PC-9 (cell line): ENCODE measurements around the gene PKD2. TPM values are rescaled to one million over a fixed set of nuclear protein-coding genes. Genes with fewer than 3 reads are reported as not detected.
A peak's percentile ranks its signal among the peaks of the same experiment; 100 is the strongest.

Experiments
- BruUV-seq: library from RNA; stranded (reverse); fragments of 400-500 nt; replicated peaks from 2 replicates; lab custom pipeline; 2021; lab: Mats Ljungman, UMichigan
- CTCF ChIA-PET: fragments of 300-600 bp; sonication (Branson Sonifier 250); formaldehyde crosslinking; loops from one replicate; lab custom pipeline; 2022; ENCODE audit warnings: antibody characterized with exemption; lab: Charles Lee
- POLR2A ChIA-PET: fragments of 300-600 bp; sonication (Branson Sonifier 250); formaldehyde crosslinking; loops from one replicate; lab custom pipeline; 2022; ENCODE audit warnings: antibody characterized with exemption; ENCODE audit not compliant: unreplicated experiment; lab: Charles Lee
- DNase-seq, 2 experiments: peaks; one replicate each; pipeline versions ENCODE4 v3.0.0 to v3.0.0-alpha.2; 2015 to 2022; ENCODE audit warnings: mixed read lengths in 1 of 2
- H2AFZ ChIP-seq: fragments of 200-600 bp; sonication (generic); 2 replicates; pipeline ENCODE4 v1.8.1; 2017; ENCODE audit warnings: antibody characterized with exemption
- H3F3A ChIP-seq: fragments of 200-600 bp; sonication (generic); 2 replicates; pipeline ENCODE4 v1.8.1; 2017; ENCODE audit warnings: antibody characterized with exemption, mild to moderate bottlenecking, low read depth; ENCODE audit not compliant: insufficient read depth
- H3K27ac ChIP-seq: fragments of 200-600 bp; sonication (generic); 2 replicates; pipeline ENCODE4 v1.6.1; 2016; ENCODE audit warnings: mixed run types
- H3K27me3 ChIP-seq: fragments of 200-600 bp; sonication (generic); 2 replicates; pipeline ENCODE4 v1.6.1; 2016; ENCODE audit warnings: low read depth, mixed run types; ENCODE audit not compliant: insufficient read depth
- H3K36me3 ChIP-seq: fragments of 200-600 bp; sonication (generic); 2 replicates; pipeline ENCODE4 v1.6.1; 2016; ENCODE audit warnings: low read depth, mixed run types
- H3K4me1 ChIP-seq: fragments of 200-600 bp; sonication (generic); replicated peaks from 2 replicates; pipeline ENCODE4 v1.6.1; 2016; ENCODE audit warnings: mixed run types; ENCODE audit not compliant: insufficient read depth
- H3K4me2 ChIP-seq: fragments of 200-600 bp; sonication (generic); 2 replicates; pipeline ENCODE4 v1.6.1; 2017; ENCODE audit warnings: mixed run types
- H3K4me3 ChIP-seq: fragments of 200-600 bp; sonication (generic); 2 replicates; pipeline ENCODE4 v1.6.1; 2016; ENCODE audit warnings: mixed run types
- H3K79me2 ChIP-seq: fragments of 200-600 bp; sonication (generic); 2 replicates; pipeline ENCODE4 v1.6.1; 2017; ENCODE audit warnings: low read depth, mixed run types
- H3K9me2 ChIP-seq: fragments of 200-600 bp; sonication (generic); 2 replicates; pipeline ENCODE4 v1.8.1; 2017; ENCODE audit warnings: mild to moderate bottlenecking; ENCODE audit not compliant: insufficient read depth
- H3K9me3 ChIP-seq: fragments of 200-600 bp; sonication (generic); 2 replicates; pipeline ENCODE4 v1.8.1; 2016; ENCODE audit warnings: low read depth; ENCODE audit not compliant: insufficient read depth
- H4K20me1 ChIP-seq: fragments of 200-600 bp; sonication (generic); 2 replicates; pipeline ENCODE4 v1.8.1; 2017; ENCODE audit not compliant: insufficient read depth
- EZH2 ChIP-seq: fragments of 200-600 bp; sonication (generic); IDR thresholded peaks from 2 replicates; pipeline ENCODE4 v1.8.0; 2017; ENCODE audit warnings: antibody characterized with exemption, low read depth
- intact Hi-C: fragments of 100-400 bp; cut with micrococcal nuclease; formaldehyde crosslinking; loops from one replicate; pipeline ENCODE4 v1.10.0; 2022; ENCODE audit not compliant: unreplicated experiment
- total RNA-seq: library from RNA; stranded (reverse); gene quantifications from 2 replicates; pipeline ENCODE4 v1.2.3, GENCODE V29; 2021
- TF ChIP-seq, protein P1 (sequence below): fragments of 200-600 bp; sonication (generic); conservative IDR thresholded peaks from 2 replicates; pipeline ENCODE4 v1.6.1; 2017; ENCODE audit warnings: mixed run types, antibody characterized with exemption, mild to moderate bottlenecking, moderate library complexity

Gene PKD2
- total RNA-seq, 1 experiment from 2014 or later, result 10.2 TPM

- Histone ChIP-seq H3K4me1 (peaks cover 30% of the 10 kb centered on the region), H3K27me3 (no peaks in the 10 kb centered on the region), H3K9me2 (no peaks in the 10 kb centered on the region), H3K79me2 (peaks cover 23% of the 10 kb centered on the region), H3K4me3 (peak overlapping the region; percentile 62; the same call in 1 of the 2 replicates), H3K27ac (peak overlapping the region; percentile 91), H3F3A (peaks cover 24% of the 10 kb centered on the region; the same call in 1 of the 2 replicates), H3K4me2 (peak overlapping the region; percentile 80), H3K36me3 (no peaks in the 10 kb centered on the region), H4K20me1 (no peaks in the 10 kb centered on the region), H3K9me3 (no peaks in the 10 kb centered on the region), H2AFZ (no peak overlapping the region)
- no TSS peak for BruUV-seq
- ChIA-PET CTCF (interaction anchor here (0.5 kb wide), 1 partner anchor 793 kb away, joined by 8 read pairs; no protein-coding TSS in a partner anchor), POLR2A (no interaction called here)
- intact Hi-C loops, result no loop called here
- TF ChIP-seq, protein P1, sequence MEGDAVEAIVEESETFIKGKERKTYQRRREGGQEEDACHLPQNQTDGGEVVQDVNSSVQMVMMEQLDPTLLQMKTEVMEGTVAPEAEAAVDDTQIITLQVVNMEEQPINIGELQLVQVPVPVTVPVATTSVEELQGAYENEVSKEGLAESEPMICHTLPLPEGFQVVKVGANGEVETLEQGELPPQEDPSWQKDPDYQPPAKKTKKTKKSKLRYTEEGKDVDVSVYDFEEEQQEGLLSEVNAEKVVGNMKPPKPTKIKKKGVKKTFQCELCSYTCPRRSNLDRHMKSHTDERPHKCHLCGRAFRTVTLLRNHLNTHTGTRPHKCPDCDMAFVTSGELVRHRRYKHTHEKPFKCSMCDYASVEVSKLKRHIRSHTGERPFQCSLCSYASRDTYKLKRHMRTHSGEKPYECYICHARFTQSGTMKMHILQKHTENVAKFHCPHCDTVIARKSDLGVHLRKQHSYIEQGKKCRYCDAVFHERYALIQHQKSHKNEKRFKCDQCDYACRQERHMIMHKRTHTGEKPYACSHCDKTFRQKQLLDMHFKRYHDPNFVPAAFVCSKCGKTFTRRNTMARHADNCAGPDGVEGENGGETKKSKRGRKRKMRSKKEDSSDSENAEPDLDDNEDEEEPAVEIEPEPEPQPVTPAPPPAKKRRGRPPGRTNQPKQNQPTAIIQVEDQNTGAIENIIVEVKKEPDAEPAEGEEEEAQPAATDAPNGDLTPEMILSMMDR, result no peak
- TF ChIP-seq EZH2, result no peak
- peak; percentile 53 to 65 for DNase-seq
These were observed 32.5 kb upstream of the PKD2 start for GRCh38 chr4:87974856-87975462.

DNA sequence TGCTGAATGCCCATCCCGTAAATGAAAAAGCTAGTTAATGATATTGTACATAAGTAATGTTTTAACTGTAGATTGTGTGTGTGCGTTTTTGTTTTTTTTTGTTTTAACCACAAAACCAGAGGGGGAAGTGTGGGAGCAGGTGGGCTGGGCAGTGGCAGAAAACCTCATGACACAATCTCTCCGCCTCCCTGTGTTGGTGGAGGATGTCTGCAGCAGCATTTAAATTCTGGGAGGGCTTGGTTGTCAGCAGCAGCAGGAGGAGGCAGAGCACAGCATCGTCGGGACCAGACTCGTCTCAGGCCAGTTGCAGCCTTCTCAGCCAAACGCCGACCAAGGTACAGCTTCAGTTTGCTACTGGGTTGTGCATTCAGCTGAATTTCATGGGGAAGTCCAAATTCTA lies 32.0 kb upstream of the PKD2 start, which contains the start of gene SPP1:
Gene SPP1, plus strand, starts transcription at position 249 of the 400 bp plus-strand sequence. CDS start 1,182 bp downstream, outside the sequence.
- no peaks in the 10 kb centered on the region for H3K27me3 ChIP-seq
- no peak for TF ChIP-seq EZH2
- TF ChIP-seq, protein P1, result no peak
- peaks cover 30% of the 10 kb centered on the region for H3K4me1 ChIP-seq
- intact Hi-C loops, result no loop called here
- H4K20me1 ChIP-seq, result no peaks in the 10 kb centered on the region
- peaks cover 24% of the 10 kb centered on the region; the same call in 1 of the 2 replicates for H3F3A ChIP-seq
- POLR2A ChIA-PET, result no interaction called here
- H3K9me3 ChIP-seq, result no peaks in the 10 kb centered on the region
- H3K27ac ChIP-seq, result peak within 1 kb of the TSS; percentile 91
- no peaks in the 10 kb centered on the region for H3K9me2 ChIP-seq
- H3K36me3 ChIP-seq, result 0 out of 2 replicates have a peak, but pooled peaks cover 3% of the 10 kb centered on the region
- H3K79me2 ChIP-seq, result peaks cover 23% of the 10 kb centered on the region
- H3K4me2 ChIP-seq, result peak within 1 kb of the TSS; percentile 80
- peak; percentile 63 to 64 for DNase-seq
- CTCF ChIA-PET, result interaction anchor here (0.5 kb wide), 1 partner anchor 794 kb away, joined by 8 read pairs; no protein-coding TSS in a partner anchor
- no TSS peak for BruUV-seq
- H2AFZ ChIP-seq, result no peak within 1 kb of the TSS
- peak within 1 kb of the TSS; percentile 62 for H3K4me3 ChIP-seq

DNA sequence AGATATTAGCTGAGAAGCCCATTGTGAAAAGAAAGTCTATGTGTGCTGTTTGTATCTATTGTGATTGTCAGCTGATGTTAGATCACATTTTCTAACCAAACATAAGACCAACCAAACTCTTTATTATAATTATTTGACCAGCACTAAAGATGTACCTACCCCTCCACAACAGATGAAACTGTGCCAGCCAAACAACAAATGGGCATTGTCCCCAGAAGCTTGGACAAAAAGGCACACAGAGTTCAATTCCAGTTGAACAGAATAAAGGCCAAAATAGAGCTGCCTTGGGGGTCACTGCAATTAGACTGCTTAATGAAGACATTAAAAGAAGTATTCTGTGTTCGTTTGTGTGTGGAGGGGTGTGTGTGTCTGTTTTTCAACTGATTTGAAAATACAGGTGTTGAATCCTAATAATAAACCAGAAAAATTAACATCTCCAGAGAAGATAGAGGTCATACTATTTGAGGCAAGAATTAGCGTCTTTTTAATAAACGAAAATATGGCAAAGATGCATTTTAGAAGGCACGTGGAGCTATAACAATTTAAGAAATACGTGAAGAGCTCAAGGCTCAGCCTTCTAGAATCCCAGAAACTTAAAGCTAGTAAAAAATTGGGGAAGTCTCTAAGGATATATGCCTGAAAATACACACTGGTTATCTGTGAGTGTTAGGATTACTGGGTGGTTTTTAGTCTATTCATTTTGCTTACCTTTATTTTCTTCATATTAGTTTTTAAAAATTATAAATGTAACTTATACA lies 29.7 kb upstream of the PKD2 start:
- no TSS peak for BruUV-seq
- Histone ChIP-seq H3F3A (peaks cover 24% of the 10 kb centered on the region; the same call in 1 of the 2 replicates), H4K20me1 (no peaks in the 10 kb centered on the region), H2AFZ (peak overlapping the region; percentile 73), H3K9me3 (no peaks in the 10 kb centered on the region), H3K79me2 (peaks cover 23% of the 10 kb centered on the region), H3K4me1 (peaks cover 27% of the 10 kb centered on the region), H3K4me2 (peak overlapping the region; percentile 80), H3K4me3 (peak overlapping the region; percentile 62), H3K27me3 (no peaks in the 10 kb centered on the region), H3K9me2 (no peaks in the 10 kb centered on the region), H3K36me3 (peaks cover 3% of the 10 kb centered on the region; the same call in 1 of the 2 replicates), H3K27ac (peak overlapping the region; percentile 92)
- TF ChIP-seq, protein P1, result no peak
- TF ChIP-seq EZH2, result no peak
- ChIA-PET CTCF (no interaction called here), POLR2A (interaction anchor here (0.6 kb wide), 1 partner anchor 469 kb away, joined by 3 read pairs; no protein-coding TSS in a partner anchor)
- no peak for DNase-seq
- intact Hi-C loops, result no loop called here
